Stimulated activated naive CD8-positive, alpha-beta T cell treated with anti-CD3 and anti-CD28 coated beads, Interleukin-15, Interleukin-2, amounts not matched to agents 100 ng/mL and 50 ng/mL, for 24 hours (primary cell): Measurements from ENCODE around the gene ITIH5.

Source experiments
- H3K27ac Mint-ChIP-seq: one replicate; pipeline ENCODE4 v1.8.0; 2021; ENCODE audit warnings: mild to moderate bottlenecking, mixed read lengths
- H3K27me3 Mint-ChIP-seq: one replicate; pipeline ENCODE4 v1.8.0; 2021; ENCODE audit warnings: mixed read lengths
- H3K36me3 Mint-ChIP-seq: one replicate; pipeline ENCODE4 v1.8.0; 2021; ENCODE audit warnings: low read depth, mixed read lengths
- H3K4me1 Mint-ChIP-seq: one replicate; pipeline ENCODE4 v1.8.0; 2021; ENCODE audit warnings: low read depth, mixed read lengths
- H3K4me3 Mint-ChIP-seq: one replicate; pipeline ENCODE4 v1.8.0; 2021; ENCODE audit warnings: mild to moderate bottlenecking, mixed read lengths
- H3K9me3 Mint-ChIP-seq: one replicate; pipeline ENCODE4 v1.8.0; 2021; ENCODE audit warnings: mixed read lengths

Gene ITIH5

DNA sequence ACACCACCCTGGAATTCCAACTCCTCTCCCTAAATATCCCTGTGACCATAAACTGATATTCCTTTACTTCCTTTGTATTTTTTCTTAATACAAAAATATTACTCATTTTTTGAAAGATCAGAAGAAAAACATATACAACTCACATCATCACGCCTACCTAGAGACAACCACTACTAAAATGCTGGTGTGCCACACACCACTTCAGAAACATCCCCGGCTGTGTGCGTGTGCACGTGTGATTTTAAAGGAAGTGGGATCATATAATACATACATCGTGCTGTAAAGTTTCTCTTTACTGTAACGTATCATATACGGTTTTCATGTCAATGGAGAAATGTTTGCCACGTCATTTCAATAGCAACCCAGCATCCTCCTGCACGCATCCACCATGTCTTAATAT, 76.5 kb downstream of the ITIH5 start:
- H3K4me1 Mint-ChIP-seq = peaks cover 2% of the 10 kb centered on the region
- H3K27ac Mint-ChIP-seq = no peak overlapping the region
- peaks cover 3% of the 10 kb centered on the region for H3K27me3 Mint-ChIP-seq
- H3K4me3 Mint-ChIP-seq = no peak overlapping the region
- no peaks in the 10 kb centered on the region for H3K9me3 Mint-ChIP-seq
- H3K36me3 Mint-ChIP-seq = no peaks in the 10 kb centered on the region

DNA sequence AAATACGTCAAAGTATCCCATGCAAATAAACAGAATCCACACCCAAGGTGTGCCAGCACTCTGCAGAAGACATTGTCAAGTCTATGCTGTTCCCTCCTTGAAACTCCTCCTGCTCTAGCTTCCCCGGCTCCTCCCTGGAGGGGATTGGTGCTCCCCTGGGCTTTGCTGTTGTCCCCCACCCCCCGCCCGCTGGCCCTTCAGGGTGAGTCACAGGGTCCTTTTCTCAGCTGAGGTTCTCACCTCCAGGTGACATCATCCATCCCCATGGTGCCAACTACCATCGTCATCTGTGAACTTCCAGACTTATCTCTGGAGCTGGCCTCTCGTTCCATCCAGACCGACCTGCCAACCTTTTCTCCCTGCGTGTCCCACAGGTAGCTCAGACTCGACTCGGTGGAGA, 77.0 kb downstream of the ITIH5 start:
- peaks cover 3% of the 10 kb centered on the region for H3K27me3 Mint-ChIP-seq
- H3K9me3 Mint-ChIP-seq = no peaks in the 10 kb centered on the region
- H3K36me3 Mint-ChIP-seq = no peaks in the 10 kb centered on the region
- H3K4me1 Mint-ChIP-seq = peaks cover 3% of the 10 kb centered on the region
- no peak overlapping the region for H3K4me3 Mint-ChIP-seq
- H3K27ac Mint-ChIP-seq = no peak overlapping the region

DNA sequence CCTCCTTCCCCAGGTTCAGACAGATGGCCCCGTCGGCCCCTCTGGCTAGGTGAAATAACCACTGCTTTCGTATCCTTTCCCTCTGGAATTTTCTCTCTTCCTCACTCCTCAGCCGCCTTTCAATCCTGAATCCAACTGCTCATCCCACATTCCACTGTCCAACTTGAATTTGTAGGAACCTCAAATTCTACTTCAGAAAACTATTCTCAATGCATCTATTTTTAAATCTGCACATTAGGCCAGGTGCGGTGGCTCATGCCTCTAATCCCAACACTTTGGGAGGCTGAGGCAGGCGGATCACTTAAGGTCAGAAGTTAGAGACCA, 78.9 kb downstream of the ITIH5 start:
- Mint-ChIP-seq H3K36me3 (no peaks in the 10 kb centered on the region), H3K9me3 (no peaks in the 10 kb centered on the region), H3K27me3 (peaks cover 3% of the 10 kb centered on the region), H3K27ac (no peak overlapping the region), H3K4me3 (no peak overlapping the region), H3K4me1 (peaks cover 3% of the 10 kb centered on the region)

DNA sequence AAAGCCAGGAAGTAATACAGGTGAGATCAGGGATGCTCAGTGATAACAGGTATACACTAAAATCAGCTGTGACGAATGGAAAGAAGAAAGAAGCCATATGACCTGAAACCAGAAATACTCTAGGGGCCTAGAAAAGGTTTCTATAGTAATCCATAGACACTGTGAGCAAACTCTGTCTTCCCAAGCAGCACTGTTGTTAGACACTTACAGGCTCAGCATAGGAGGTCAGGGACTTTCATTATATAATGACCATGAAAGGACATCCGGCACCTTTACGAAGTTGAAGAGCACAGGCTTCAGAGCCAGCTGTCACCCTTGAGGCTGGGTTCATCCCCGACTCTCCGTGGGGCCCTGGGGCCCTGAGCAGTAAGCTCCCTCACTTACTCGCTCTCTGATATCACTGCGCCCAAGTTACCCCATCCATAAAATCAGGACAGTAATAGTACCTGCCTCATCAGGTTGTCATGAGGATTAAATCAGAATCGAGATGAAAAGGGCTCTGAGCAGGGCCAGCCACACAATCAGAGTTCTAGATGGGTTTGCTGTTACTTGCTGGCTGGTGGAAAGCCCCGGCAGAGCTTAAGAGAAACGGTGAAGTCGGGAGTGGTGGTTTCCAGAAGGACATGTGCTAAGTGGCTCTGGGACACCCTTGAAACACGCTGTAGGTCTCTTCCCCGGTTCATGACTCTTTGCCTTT, 79.5 kb downstream of the ITIH5 start:
- Mint-ChIP-seq H3K4me1 (peaks cover 3% of the 10 kb centered on the region), H3K27me3 (peaks cover 3% of the 10 kb centered on the region), H3K27ac (no peak overlapping the region), H3K36me3 (no peaks in the 10 kb centered on the region), H3K4me3 (no peak overlapping the region), H3K9me3 (no peaks in the 10 kb centered on the region)

DNA sequence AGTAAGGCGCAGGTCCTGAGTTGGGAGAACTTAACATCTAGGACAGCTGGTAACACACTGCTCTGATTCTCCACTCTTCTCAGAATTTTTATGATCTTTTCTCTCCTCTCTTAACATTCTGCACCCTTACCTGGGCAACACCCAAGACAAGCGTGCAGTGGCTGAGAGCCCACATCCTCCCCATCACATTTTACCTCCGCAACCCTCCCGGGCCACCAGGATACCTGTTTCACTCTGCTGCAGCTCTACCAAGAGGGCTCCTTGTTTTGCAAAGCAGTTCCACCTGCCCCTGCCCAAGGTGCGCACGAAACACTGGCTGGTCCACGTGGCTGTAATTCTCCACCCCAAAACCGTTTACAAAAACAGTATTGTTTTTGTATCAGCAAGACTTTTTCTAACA, 81.5 kb downstream of the ITIH5 start:
- Mint-ChIP-seq H3K4me1 (peaks cover 3% of the 10 kb centered on the region), H3K4me3 (no peak overlapping the region), H3K27ac (no peak overlapping the region), H3K9me3 (no peaks in the 10 kb centered on the region), H3K27me3 (peaks cover 3% of the 10 kb centered on the region), H3K36me3 (no peaks in the 10 kb centered on the region)

DNA sequence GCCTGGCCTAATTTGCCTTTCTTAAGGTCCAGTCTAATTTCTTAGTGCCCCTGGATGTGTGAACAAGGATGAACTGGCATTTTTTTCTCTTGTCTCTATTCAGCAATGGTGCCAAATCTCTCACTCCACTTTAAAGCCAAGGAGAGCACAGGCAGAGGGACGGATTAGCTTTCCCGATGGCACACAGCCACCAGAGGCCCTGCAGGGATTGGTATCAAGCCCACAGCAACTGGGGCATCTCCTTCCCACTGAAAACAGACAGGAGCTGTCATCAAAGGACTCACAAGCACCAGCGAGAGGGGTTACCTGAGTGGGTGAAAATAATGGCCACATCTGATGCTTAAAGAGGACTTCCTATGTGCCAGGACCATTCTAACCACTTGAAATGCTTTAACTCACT, 83.1 kb downstream of the ITIH5 start:
- Mint-ChIP-seq H3K4me3 (no peak overlapping the region), H3K27me3 (no peaks in the 10 kb centered on the region), H3K9me3 (no peaks in the 10 kb centered on the region), H3K27ac (no peak overlapping the region), H3K36me3 (no peaks in the 10 kb centered on the region), H3K4me1 (peaks cover 3% of the 10 kb centered on the region)

DNA sequence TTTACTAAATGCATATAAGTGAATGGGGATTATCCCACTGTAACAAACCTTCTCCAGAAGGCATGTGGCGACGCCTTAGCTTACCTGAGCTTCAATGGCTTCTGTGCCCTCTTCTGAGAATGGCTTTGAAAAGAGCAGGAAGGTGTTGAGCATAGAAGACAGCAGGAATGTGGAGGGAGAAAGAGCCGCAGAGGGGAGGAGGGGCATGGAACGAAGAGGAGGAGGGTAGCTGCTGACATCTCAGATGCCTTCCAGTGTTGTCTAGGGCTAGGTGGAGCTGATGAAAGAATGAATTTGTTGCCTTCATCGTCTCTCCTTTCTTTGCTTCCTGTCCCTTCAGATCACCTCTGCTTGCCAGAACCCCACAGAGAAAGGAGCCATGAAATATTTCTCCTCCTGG, 86.2 kb downstream of the ITIH5 start:
- H3K27me3 Mint-ChIP-seq = no peaks in the 10 kb centered on the region
- no peak overlapping the region for H3K27ac Mint-ChIP-seq
- H3K4me3 Mint-ChIP-seq = no peak overlapping the region
- H3K9me3 Mint-ChIP-seq = no peaks in the 10 kb centered on the region
- H3K4me1 Mint-ChIP-seq = peaks cover 3% of the 10 kb centered on the region
- H3K36me3 Mint-ChIP-seq = no peaks in the 10 kb centered on the region

DNA sequence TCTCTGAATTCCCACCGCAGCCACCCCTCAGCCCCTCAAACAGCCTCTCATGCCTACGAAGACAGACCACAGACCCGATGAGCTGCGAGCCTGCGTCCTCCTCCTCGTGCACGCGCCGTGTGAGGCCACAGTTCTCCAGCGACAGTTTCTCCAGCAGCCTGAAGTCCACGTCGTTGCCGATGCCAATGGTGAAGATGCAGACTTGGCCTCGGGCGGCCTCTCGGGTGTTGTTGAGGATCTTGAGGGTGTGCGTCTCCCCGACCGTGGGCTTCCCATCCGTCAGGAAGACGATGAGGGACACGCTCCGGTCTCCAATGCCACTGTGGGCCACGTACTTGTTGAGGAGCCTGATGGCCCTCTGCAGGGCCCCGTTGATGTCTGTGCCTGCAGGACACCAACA, 87.1 kb downstream of the ITIH5 start:
- Mint-ChIP-seq H3K27me3 (no peaks in the 10 kb centered on the region), H3K36me3 (no peaks in the 10 kb centered on the region), H3K4me1 (no peaks in the 10 kb centered on the region), H3K9me3 (no peaks in the 10 kb centered on the region), H3K4me3 (no peak overlapping the region), H3K27ac (no peak overlapping the region)

DNA sequence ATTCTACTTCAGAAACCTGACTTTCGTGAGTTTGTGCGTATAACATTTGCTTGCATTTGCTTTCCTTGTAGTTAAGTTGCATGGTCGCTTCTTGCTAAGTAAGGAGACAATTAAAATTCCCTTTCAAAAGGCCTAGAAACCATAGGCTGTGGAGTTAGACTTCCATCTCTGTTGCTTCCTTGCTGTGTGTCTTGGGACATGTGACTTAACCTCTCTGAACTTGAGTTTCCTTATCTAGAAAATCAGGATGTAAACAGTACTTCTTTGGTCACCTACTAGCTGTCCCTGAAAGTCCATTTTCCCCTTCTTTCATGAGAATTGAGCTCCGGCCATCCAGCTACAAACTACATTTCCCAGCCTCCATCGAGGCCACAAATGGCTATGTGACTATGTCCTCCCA, 89.2 kb downstream of the ITIH5 start:
- Mint-ChIP-seq H3K4me1 (no peaks in the 10 kb centered on the region), H3K27ac (no peak overlapping the region), H3K9me3 (no peaks in the 10 kb centered on the region), H3K27me3 (no peaks in the 10 kb centered on the region), H3K36me3 (no peaks in the 10 kb centered on the region), H3K4me3 (no peak overlapping the region)

DNA sequence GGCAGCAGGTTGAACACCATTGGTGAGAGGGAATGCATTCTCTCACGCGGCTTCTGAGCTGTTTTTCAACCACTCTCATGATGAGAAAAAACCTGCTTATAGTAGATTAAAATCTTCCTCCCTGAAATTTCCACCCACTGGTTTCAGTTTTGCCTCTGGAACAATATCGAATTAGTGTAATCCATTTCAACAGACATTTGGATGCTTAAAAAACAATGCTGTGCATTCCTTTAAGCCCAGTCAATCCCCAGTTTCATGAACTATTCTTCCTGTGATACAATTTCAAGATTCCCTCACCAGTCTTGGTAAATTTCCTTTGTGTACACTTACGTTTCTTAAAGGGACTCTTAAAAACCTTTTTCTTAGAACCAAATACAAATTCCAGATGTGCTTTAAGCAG, 89.6 kb downstream of the ITIH5 start:
- Mint-ChIP-seq H3K9me3 (no peaks in the 10 kb centered on the region), H3K27me3 (no peaks in the 10 kb centered on the region), H3K36me3 (no peaks in the 10 kb centered on the region), H3K4me3 (no peak overlapping the region), H3K4me1 (no peaks in the 10 kb centered on the region), H3K27ac (no peak overlapping the region)

DNA sequence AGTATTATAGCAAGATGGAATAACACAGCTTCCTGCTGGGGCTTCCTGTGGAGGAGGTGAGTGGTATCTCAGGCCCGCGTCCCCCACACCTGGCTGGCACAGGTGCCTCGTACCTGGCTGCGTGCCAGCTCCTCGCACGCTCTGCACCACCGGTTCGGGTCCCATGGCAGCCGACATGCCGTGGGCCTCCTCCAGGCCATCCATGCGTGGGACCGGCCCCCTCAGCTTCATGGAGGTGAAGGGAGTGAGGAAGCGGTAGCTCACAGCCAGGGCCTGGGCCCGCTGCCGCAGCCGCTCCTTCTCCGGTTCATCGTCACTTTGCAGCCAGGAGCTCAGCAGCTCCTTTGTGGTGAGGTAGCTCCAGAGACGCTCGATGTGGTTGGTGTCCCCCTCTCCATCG, 90.4 kb downstream of the ITIH5 start:
- Mint-ChIP-seq H3K4me1 (no peaks in the 10 kb centered on the region), H3K27ac (no peak overlapping the region), H3K4me3 (no peak overlapping the region), H3K36me3 (no peaks in the 10 kb centered on the region), H3K27me3 (no peaks in the 10 kb centered on the region), H3K9me3 (no peaks in the 10 kb centered on the region)

DNA sequence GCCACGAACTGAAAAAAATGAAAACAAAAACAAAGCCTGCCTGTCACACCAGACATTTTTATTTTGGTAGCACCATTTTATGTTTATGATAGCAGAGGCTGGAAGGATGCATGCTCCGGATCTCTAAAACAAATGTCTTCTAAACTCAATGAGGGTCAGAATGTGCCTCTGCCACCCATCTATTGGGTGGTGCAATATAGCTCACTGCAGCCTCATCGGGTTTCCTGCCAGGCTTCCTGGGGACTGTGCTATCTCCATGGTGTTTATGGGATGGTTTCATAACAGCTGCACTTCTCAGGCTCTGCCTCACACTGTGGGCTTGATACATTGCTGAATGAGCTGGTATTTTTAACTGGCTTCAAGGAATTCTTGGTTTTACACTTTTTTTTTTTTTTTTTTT, 94.4 kb downstream of the ITIH5 start:
- Mint-ChIP-seq H3K4me1 (no peaks in the 10 kb centered on the region), H3K27ac (no peak overlapping the region), H3K4me3 (no peak overlapping the region)

DNA sequence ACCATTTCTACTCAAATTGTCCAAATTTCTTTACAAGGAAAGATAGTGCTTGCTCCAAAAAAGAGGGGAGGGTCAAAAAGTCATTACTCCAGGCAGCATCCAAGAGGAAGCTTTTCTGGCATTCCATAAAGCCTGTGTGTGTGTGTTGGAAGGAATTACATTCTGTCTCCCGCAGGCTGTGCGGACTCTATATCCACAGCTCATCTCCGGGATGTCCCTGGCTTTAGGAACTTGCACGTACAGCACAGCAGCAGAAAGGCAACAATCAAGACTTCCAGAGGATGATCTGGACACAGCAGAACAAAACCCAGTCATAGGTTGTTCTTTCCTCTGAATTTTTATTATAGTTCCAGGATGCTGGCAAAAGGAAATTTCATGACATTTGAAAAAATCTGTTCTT, 94.8 kb downstream of the ITIH5 start:
- Mint-ChIP-seq H3K9me3 (no peaks in the 10 kb centered on the region), H3K4me1 (no peaks in the 10 kb centered on the region), H3K4me3 (no peak overlapping the region), H3K27ac (no peak overlapping the region), H3K36me3 (no peaks in the 10 kb centered on the region), H3K27me3 (no peaks in the 10 kb centered on the region)

More for the DNA sequence above, 94.4 kb downstream of the ITIH5 start:
- Mint-ChIP-seq H3K9me3 (no peaks in the 10 kb centered on the region), H3K36me3 (no peaks in the 10 kb centered on the region), H3K27me3 (no peaks in the 10 kb centered on the region)

DNA sequence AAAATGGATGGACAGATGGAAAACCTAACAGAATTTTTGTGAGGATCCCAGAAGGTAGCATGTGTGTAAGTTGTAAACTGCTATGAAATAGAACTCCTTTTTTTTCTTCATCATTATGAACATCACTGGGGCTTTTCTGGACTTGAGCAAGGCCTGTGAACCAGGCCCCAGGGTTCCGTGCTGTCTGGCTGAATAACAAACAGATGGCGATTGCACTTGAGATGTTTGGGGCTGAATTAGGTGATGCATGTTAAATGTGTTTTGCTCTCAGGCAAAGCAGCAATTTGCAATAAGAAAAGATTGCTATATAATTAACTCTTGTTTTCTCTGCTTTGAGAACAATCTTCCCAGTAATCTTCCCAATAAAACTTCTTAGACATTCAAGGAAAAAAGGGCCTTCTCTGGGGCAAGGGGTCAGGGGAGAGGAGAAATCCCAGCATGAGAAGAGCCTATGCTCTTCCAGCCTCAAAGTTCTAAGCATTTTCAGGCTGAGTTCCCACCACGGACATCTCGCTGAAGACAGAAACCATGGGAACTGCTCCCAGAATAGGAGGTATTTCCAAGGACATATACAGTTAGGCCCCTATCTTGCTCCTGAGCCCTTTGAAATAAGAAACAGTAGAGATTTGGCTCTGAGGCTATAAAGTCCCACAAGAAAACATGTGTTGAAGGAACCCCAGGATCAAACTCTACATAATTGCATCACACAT, 98.7 kb downstream of the ITIH5 start:
- H3K9me3 Mint-ChIP-seq = no peaks in the 10 kb centered on the region
- no peak overlapping the region for H3K27ac Mint-ChIP-seq
- H3K27me3 Mint-ChIP-seq = no peaks in the 10 kb centered on the region
- H3K4me1 Mint-ChIP-seq = no peaks in the 10 kb centered on the region
- H3K36me3 Mint-ChIP-seq = no peaks in the 10 kb centered on the region
- no peak overlapping the region for H3K4me3 Mint-ChIP-seq

DNA sequence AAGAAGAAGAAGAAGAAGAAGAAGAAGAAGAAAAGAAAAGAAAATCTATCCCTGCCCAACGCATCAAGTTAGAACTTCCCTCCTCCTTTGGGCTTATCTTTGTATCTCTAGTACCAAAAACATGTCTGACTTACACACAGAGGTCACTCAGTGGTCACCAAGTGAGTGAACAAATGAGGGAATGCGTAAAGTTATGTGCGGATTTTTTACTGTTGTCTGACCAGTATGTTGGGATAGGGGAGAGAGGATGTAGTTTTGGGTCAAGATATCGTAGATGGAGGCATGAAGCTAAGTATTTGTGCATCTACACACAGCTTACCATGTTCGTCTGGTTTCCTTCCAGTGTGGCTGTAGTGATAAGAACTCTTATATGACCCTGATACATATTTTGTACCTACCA, 99.9 kb downstream of the ITIH5 start:
- Mint-ChIP-seq H3K4me1 (no peaks in the 10 kb centered on the region), H3K27me3 (no peaks in the 10 kb centered on the region), H3K27ac (no peak overlapping the region), H3K9me3 (no peaks in the 10 kb centered on the region), H3K4me3 (no peak overlapping the region), H3K36me3 (no peaks in the 10 kb centered on the region)

DNA sequence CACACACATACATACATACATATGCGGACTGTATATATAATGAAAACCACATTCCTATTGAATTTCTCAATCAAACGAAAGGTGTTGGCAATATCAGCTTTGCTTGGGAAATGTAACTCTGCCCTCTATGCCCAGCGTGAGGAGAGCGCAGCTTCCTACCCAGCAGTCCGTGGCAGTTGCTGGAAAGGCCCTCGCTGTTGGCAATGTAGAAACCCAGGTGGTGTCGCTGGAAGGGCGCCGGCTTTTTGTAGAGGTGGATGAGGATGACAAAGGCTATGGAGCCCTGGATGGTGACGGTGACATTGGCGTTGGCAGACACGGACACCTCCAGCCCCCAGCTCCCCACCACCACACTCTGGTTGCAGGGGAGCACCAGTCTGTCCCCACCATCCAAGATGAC, 100.9 kb downstream of the ITIH5 start:
- Mint-ChIP-seq H3K4me3 (no peak overlapping the region), H3K27me3 (no peaks in the 10 kb centered on the region), H3K27ac (no peak overlapping the region), H3K36me3 (no peaks in the 10 kb centered on the region), H3K9me3 (no peaks in the 10 kb centered on the region), H3K4me1 (no peaks in the 10 kb centered on the region)
